Stimulated activated CD4-positive, alpha-beta T cell treated with anti-CD3 and anti-CD28 coated beads, Interleukin-1b, Interleukin-23, amount 100 ng/mL, for 1 hour (primary cell): Measurements from ENCODE around the gene TEX51.

Experiments used
- DNase-seq, 2 donors: peaks; one replicate each; pipeline ENCODE4 v3.0.0-alpha.2; 2020; ENCODE audit warnings: low read depth in 2 of 2

Gene TEX51

DNA sequence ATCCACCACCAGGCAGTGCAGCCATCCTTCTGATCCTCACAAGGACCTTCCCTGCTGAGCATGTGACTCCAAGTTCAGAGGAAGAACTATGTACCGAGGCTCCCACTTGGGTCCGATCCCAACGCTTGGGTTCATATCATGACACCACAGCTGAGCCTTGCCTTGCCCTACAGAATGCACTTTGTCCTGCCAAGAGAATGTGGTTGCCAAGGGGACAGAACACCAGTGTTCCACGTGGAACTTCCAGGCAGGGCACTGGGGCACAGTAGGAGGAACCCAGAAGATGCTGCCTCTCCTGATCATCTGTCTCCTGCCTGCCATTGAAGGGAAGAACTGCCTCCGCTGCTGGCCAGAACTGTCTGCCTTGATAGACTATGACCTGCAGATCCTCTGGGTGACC, at the start of gene TEX51:
TEX51 (plus strand) TSS at position 255 of the 400 bp plus-strand sequence; CDS start at position 284, 29 bp downstream.
- no peak for DNase-seq

GRCh38 chr2:126849054-126849453, 49.6 kb upstream of the TEX51 start:
- no peak for DNase-seq

DNA sequence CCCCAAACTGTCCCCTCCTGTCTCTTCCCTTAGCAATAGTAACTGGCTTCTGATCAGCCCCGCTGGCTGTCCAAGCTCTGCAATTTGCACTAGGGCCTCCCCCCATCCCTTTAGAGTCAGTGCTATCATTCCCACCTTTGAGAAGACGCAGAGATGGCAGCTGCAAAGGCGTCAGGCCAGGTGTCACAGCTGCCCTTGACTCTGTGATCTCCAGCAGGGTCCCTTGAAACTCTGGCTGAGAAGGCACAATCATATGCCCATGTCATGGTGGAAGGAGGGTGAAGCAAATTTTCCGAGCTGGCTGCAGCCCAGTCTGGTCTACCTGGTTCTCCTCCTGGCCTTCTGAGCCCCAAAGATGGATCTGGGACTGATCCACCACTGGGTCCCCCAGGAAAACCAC, 49.2 kb upstream of the TEX51 start:
- DNase-seq, result no peak

DNA sequence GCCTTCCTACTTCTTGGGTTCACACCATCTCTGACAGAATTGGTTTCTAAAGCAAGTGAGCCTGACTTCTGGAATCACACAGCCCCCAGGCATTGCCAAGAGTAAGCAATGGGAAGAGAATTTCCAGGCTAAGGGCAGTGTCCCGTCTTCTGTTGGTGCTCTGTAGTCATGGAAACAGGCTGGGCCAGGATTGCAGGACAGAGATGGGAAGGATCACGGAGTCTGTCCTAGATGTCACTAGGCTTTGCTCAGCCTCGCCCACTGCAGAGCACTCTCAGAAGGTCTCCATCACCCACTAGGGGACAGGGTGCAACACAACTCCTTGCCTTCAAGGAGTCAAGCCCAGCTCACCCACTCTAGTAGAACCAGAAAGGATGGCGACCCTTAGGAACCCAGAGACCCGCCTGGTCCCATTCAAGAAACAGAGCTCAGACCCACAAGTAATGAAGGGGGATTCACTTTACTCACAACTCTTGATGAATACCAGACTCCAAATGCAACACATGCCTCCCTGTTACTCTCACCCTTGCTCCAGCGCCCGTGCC, 48.6 kb upstream of the TEX51 start:
- no peak for DNase-seq

DNA sequence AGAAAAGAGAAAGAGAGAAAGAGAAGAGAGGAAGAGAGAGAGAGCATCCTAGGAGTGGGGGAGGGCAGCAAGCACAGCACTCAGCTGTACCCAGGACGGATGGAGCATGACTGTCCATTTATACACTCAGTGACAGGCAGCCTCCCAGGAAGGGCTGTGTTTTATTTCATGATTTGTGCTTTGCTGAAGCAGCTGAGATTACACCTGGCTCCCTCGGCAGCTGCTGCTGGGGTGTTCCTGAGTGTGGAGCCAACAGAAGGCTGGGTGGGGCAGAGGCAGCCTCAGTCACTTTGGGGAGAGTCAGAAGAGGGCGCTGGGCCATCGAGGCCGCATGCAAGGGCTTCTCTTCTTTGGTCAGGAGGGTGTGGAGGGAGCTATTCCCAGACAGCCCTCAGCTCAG, 47.8 kb upstream of the TEX51 start:
- no peak for DNase-seq

DNA sequence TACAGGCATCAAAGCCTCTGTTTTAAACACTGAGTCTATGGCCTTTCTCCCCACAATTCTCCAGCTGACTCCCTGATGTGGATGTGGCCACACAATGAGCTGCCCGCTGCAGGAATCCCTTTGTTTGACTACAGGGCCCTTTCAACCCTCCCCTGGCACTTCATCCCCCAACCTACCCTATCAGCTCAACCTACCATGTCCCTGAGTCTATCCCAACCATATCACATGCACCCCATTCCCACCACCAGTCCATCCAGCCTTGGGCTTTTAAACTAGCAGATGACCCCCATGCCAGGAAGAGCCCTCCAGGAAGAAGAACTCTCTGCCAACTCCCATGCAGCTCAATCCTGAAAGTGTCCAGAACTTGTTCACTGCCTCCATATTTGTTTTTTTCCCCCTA, 46.9 kb upstream of the TEX51 start:
- no peak for DNase-seq

DNA sequence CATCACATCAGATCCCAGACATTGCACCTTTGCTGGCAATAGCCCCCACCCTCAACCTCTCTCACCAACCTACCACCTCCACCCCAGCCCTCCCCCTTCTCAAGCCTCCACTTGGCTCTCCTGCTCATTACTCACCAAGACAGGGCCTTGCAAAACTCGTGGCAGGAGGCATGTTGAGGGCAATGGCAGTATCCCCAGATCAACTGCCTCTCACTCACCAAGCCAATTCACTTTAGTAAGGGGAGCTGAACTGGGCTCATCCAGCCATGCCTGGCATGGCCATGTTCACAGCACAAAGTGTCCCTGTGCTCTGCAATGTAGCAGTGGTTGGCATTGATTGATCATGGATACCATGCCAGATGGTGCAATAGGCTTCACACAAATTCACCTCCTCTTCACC, 46.3 kb upstream of the TEX51 start:
- no peak for DNase-seq

DNA sequence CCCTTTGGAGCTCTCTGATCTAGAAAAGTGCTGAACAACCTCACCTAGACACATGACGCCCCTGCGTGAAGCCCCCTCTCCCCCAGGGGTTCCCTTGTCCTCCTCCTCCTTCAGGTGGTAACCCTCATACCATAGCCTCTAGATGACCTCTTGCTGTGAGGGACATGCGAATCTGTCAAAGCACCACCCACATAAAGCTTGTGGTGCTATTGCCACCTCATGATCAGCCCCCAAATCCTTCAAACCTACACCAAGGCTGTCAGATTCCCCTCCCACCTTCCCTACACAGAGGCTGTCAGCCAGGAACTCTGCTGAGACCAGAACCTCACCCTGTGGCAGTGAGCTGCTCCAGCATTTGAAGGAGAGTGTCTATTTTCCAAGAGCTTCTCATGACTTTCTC, 43.1 kb upstream of the TEX51 start:
- no peak for DNase-seq

- no peak for DNase-seq
These were observed 42.3 kb upstream of the TEX51 start for GRCh38 chr2:126856403-126856802.

GRCh38 chr2:126857502-126857901, 41.2 kb upstream of the TEX51 start:
- DNase-seq, result no peak

DNA sequence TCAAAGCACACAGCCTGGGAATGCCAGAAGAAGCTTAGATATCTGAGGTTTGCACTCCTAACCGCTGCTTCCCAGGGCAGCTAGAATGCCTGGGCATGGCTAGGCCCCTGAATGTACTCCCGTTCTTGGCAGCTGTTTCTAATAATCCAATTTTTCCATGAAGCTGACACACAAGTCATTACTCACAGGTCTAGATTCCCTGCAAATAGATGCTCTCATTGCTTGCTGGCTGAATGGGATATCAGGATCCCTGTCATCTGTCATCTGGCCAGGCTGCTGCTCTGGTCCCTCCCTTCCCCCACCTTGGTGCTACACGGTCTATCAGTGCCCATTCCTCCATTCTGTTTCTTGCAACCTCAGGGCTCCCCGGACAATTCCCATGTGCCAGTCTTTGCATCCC, 40.7 kb upstream of the TEX51 start:
- no peak for DNase-seq

DNA sequence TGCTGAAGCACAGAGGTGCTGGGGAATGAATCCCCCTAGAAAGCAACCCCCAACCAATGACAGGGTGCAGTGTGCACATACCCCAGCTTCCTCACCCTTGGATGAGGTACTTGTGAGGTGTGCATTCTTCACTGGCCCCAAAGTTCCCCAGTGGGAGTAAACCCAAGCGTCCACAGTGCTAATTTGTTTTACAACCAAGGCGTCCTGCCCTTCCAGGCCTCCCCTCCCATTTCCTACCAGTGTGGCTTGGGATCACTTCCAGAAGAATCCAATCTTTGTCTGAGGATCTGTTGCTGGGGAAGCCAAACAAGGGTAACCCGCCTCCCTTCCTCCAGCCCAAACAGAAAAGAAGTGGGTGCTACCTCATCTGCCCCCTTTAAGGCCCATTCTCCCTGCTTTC, 40.3 kb upstream of the TEX51 start:
- DNase-seq, result no peak

GRCh38 chr2:126858991-126859390, 39.7 kb upstream of the TEX51 start:
- DNase-seq, result no peak

DNA sequence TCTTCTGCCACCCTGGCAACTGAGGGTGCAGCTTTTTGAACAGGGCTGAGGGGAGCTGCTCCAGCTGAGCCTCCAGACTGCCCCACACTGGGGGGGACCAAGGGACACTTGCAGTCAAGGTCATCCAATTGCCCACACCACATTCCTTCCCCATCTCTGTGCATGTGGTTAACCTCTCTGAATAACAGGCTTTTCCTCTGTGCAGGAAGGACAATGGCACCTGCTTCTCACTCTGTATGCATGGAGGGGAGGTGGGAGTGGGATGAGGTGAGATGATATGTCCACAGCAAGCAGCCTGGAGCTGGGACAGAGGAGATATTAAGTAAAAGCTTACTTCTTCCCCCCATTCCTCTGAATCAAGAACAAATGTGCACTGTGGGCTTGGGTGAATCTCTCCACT, 39.1 kb upstream of the TEX51 start:
- DNase-seq, result no peak

GRCh38 chr2:126860385-126860784, 38.3 kb upstream of the TEX51 start:
- no peak for DNase-seq

DNA sequence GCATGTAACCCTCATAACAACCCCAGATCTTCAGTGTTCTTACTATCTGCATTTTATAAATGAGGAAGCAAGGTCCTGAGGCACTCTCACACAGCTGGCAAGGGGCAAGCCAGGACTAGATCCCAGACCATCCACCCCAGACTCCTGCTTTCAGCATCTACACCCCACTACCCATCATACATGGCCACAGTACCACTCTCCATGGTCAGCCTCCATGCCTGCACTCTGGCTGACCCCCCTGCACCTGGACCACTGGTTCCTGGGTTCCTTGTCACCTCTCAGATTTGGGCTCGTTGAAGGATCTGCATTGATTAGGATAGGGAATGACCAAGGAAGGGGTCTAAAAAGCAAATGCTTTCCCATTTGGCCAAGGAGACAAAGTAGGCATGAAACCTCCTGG, 36.0 kb upstream of the TEX51 start:
- DNase-seq, result no peak

GRCh38 chr2:126863336-126864015, 35.2 kb upstream of the TEX51 start:
- DNase-seq, result no peak

- DNase-seq, result no peak
These were observed 33.8 kb upstream of the TEX51 start for GRCh38 chr2:126864861-126865260.

DNA sequence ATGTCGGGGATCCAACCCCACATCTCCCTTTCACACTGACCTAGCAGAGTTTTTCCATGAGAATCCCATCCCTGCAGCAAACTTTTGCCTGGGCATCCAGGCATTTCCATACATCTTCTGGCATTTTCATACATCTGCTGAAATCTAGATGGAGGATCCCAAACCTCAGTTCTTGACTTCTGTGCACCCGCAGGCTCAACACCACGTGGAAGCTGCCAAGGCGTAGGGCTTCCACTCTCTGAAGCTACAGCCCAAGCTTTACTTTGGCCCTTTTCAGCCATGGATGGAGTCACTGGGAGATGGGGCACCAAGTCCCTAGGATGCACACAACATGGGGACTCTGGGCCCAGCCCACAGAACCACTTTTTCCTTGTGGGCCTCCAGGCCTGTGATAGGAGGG, 32.2 kb upstream of the TEX51 start:
- DNase-seq, result no peak

DNA sequence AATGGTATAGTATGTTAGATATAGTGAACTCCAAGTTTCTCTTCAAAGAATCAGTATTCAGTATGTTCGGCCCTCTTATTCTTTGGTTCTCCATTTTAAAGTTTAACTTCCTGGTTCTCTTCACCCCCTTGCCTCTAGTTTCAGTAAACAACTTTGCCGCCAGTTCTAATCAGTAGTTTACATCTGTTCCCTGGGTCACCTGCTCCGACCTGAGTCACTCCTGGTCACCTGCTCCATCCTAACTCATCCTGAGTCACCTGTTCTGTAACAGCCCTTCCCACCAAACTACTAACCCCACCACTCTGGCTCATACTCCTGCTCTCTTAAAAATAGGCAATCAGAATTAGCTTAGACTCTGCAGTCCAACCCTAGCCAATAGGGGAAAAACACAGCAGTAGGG, 23.7 kb upstream of the TEX51 start:
- DNase-seq, result no peak

GRCh38 chr2:126876631-126877030, 22.1 kb upstream of the TEX51 start:
- DNase-seq, result no peak

DNA sequence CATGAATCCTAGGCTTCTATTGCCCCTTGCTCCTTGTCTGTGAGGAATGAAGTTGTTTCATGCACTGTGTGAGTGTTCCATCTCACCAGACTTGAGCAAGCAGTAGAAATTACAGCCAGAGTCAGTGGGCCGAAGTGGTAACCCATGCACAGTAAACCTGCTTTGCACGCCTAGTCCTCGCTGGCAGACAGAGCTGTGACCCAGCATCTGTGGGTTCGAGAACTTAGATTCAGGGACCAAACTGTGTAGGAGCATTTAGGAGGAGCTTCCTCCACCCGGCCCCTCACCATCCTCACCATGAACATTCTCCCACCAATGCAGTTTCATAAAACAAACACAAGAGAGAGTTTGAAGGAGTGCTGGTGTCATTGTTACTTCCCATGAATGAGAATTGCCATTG, 21.6 kb upstream of the TEX51 start:
- no peak for DNase-seq

GRCh38 chr2:126877861-126878565, 20.7 kb upstream of the TEX51 start:
- no peak for DNase-seq
